Measurements from ENCODE around the gene SMC3. TPM values are rescaled to one million over a fixed set of nuclear protein-coding genes. Genes with fewer than 3 reads are reported as not detected.
A peak's percentile ranks its signal among the peaks of the same experiment; 100 is the strongest.

The SMC3 gene
- total and polyA plus RNA-seq, 12 donors, result 11.1 to 23.5 (median 20.0) TPM

DNA sequence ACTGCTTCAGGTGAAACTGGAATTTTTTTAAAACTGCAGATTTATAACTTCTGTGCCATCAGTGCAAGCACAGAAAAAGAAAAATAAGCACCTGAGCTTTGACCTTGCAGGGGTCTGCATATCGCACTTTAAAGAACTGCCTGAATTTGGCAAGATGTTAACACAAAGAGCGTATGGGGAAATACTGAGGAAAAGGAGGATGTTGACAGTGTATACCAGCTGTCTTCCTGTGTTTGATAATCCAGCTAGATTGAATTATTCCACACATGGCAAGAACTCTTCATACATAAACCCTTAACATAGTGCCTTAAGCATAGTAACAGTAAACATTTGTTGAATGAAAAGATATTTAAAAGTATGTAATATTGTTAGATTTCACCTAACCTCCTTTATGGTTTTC is 30.0 kb downstream of the SMC3 start:
- H3K27ac ChIP-seq, result no peak overlapping the region
- H3K36me3 ChIP-seq, result peaks cover 0 to 100% (median 38%) of the 10 kb centered on the region in 9 donors
- intact Hi-C loops (cut with DNase I), result no loop called here
- no peak overlapping the region for H3K4me3 ChIP-seq
- H3K9me3 ChIP-seq, result no peaks in the 10 kb centered on the region
- no peaks in the 10 kb centered on the region for H3K4me1 ChIP-seq
- DNase-seq (no peak), ATAC-seq (no peak)
- H3K27me3 ChIP-seq, result no peaks in the 10 kb centered on the region
- TF ChIP-seq, protein P1, sequence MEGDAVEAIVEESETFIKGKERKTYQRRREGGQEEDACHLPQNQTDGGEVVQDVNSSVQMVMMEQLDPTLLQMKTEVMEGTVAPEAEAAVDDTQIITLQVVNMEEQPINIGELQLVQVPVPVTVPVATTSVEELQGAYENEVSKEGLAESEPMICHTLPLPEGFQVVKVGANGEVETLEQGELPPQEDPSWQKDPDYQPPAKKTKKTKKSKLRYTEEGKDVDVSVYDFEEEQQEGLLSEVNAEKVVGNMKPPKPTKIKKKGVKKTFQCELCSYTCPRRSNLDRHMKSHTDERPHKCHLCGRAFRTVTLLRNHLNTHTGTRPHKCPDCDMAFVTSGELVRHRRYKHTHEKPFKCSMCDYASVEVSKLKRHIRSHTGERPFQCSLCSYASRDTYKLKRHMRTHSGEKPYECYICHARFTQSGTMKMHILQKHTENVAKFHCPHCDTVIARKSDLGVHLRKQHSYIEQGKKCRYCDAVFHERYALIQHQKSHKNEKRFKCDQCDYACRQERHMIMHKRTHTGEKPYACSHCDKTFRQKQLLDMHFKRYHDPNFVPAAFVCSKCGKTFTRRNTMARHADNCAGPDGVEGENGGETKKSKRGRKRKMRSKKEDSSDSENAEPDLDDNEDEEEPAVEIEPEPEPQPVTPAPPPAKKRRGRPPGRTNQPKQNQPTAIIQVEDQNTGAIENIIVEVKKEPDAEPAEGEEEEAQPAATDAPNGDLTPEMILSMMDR (IDR thresholded peaks at IDR 0.05), result no peak
- WGBS, 2 donors, result 56 to 62% methylated on average over 2 of the region's 2 CpGs

DNA sequence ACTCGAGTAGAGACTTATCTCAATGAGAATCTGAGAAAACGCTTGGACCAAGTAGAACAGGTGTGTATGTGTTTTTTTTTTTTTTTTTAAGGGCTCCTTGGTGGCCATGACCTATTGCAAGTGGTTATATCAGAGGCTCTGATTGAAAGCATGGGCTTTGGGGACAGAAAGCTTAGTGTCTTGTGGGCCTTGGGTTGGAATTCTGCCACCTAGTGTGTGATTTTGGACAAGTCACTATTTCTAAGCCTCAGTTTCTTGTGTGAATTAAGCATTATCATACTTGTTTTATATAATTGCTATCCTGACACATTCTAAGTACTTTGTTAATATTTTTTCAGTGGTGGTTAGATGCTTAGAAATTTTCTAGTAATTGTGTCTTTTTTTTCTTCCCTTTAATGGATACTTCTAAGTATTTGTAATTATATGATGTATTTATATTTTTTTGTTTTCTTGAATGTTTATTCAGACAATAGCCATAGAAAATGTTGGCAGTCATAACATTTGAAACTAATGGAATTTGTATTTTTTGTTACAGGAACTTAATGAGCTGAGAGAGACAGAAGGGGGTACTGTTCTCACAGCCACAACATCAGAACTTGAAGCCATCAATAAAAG is 33.1 kb downstream of the SMC3 start:
- TF ChIP-seq, protein P1 (IDR thresholded peaks at IDR 0.05), result peak in 7 of 9 donors; percentile 34 to 58 (median 50)
- WGBS, 2 donors, result 72 to 75% methylated on average over 2 of the region's 2 CpGs
- Histone ChIP-seq H3K27me3 (no peaks in the 10 kb centered on the region), H3K36me3 (peaks cover 0 to 100% (median 53%) of the 10 kb centered on the region in 9 donors), H3K4me1 (no peaks in the 10 kb centered on the region), H3K27ac (no peak overlapping the region), H3K4me3 (no peak overlapping the region), H3K9me3 (no peaks in the 10 kb centered on the region)
- no peak for ATAC-seq
- no peak for DNase-seq
- intact Hi-C loops (cut with DNase I), result loop anchor here in 3 of 10 donors (5.0 to 10.0 kb wide), 3 partner anchors 284 to 294 kb away; no protein-coding TSS in a partner anchor

DNA sequence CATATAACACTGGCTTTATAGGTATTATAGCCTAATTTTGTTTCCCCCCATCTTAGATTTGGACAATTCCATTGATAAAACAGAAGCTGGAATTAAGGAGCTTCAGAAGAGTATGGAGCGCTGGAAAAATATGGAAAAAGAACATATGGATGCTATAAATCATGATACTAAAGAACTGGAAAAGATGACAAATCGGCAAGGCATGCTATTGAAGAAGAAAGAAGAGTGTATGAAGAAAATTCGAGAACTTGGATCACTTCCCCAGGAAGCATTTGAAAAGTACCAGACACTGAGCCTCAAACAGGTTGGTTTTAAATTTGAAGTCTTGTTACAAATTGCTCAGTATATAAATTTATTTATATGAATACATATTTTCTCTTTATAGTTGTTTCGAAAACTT is 34.1 kb downstream of the SMC3 start:
- Histone ChIP-seq H3K36me3 (peaks cover 0 to 100% (median 60%) of the 10 kb centered on the region in 9 donors), H3K27ac (no peak overlapping the region), H3K27me3 (no peaks in the 10 kb centered on the region), H3K9me3 (no peaks in the 10 kb centered on the region), H3K4me3 (no peak overlapping the region), H3K4me1 (no peaks in the 10 kb centered on the region)
- intact Hi-C loops (cut with DNase I), result loop anchor here in 3 of 10 donors (5.0 to 10.0 kb wide), 3 partner anchors 283 to 293 kb away; no protein-coding TSS in a partner anchor
- TF ChIP-seq, protein P1 (IDR thresholded peaks at IDR 0.05), result no peak
- no peak for DNase-seq
- no peak for ATAC-seq
- 93% methylated on average over 4 of the region's 4 CpGs for WGBS, 2 donors

DNA sequence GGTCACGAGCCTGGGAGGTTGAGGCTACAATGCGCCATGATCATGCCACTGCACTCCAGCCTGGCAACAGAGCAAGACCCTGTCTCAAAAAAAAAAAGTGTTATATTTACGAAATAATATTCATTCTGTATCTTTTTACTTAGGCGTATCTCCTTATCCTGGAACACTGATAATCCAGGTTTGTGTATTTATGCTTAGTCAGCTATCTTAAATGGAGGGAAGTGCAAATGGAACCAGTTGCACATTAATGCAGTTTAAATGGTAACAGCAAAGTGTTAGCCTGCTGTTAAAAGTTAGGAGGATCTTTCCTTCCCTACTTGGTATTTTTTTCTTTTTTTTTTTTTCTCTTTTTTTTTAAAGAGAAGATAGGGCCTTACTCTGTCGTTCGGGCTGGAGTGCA is 40.6 kb downstream of the SMC3 start:
- WGBS, 2 donors, result 83 to 85% methylated on average over 6 of the region's 6 CpGs
- H3K4me3 ChIP-seq, result no peak overlapping the region
- H3K36me3 ChIP-seq, result peaks cover 0 to 46% (median 29%) of the 10 kb centered on the region in 9 donors
- H3K9me3 ChIP-seq, result no peaks in the 10 kb centered on the region
- H3K4me1 ChIP-seq, result peaks cover 0 to 18% (median 4%) of the 10 kb centered on the region in 9 donors
- DNase-seq (no peak), ATAC-seq (no peak)
- H3K27me3 ChIP-seq, result no peaks in the 10 kb centered on the region
- H3K27ac ChIP-seq, result no peak overlapping the region
- TF ChIP-seq, protein P1 (IDR thresholded peaks at IDR 0.05), result no peak
- intact Hi-C loops (cut with DNase I), result loop anchor here in 4 of 10 donors (5.0 to 10.0 kb wide), 4 partner anchors 277 to 289 kb away; no protein-coding TSS in a partner anchor

Measured in heart right ventricle (tissue), 16 donors.